Hematopoietic multipotent progenitor cell (in vitro differentiated cells): ENCODE data around the gene ANO4. TPM values are rescaled to one million over a fixed set of nuclear protein-coding genes. Genes with fewer than 3 reads are reported as not detected.

Experiments
- DNase-seq, 3 donors: peaks; one replicate each; pipeline ENCODE4 v3.0.0-alpha.2; 2011 to 2015; ENCODE audit warnings: low read depth in 2 of 3, low spot score in 2 of 3
- total RNA-seq: library from RNA; depleted of rRNA; stranded (reverse); fragments of >200 nt; gene quantifications from one replicate; pipeline ENCODE4 v1.2.3, GENCODE V29; 2012

The ANO4 gene
- total RNA-seq, 1 donor: not detected

DNA sequence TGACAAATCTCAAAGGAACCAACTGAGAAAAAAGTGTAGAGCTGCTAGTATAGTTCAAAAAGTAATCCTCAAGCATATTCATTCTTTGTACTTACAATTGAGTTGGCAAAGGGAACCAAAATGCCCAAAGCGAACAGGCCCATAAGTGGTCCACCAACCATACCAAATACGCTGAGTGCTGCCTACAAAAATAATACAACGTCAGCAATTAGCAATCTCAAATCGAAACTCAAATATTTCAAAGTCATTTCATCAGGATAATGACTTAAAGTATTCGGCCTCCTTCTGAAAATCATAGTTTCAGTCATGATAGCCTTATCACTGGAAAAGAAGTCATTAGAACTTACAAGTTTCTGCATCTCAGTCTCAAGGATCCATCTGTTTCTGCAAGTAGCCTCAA, 373.4 kb downstream of the ANO4 start:
- DNase-seq: no peak

GRCh38 chr12:101172316-101172715, 377.7 kb downstream of the ANO4 start:
- no peak for DNase-seq

- DNase-seq: no peak
Observed at GRCh38 chr12:101173197-101173749, 378.7 kb downstream of the ANO4 start.

DNA sequence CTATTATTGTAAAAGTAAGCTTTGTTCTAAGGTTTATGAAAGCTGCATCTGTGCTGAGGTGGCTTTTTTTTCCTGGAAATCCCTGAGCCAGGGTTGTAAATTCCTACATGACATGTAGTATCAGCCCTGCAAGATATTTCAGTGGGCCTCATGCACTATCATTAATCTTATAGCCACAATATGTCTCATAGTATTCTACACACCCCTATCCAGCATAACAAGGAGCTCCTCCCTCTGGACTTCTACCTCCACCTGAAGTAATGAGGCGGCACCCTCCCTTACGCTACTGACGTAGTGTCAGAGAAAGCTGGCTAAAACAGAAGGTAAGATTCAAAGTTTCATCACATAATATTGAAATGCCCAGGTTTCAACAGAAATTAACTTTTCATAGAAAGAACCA, 380.0 kb downstream of the ANO4 start:
- DNase-seq: no peak

Other genes with a start within 250 kb of the ANO4 start
- 0.81 TPM for gene GAS2L3, start 221.1 kb upstream of the ANO4 start, total RNA-seq